ENCODE data around the gene DSCAM.

GRCh38 chr21:40505244-40505643 is 341.7 kb downstream of the DSCAM start:
- TF ChIP-seq, protein P1, sequence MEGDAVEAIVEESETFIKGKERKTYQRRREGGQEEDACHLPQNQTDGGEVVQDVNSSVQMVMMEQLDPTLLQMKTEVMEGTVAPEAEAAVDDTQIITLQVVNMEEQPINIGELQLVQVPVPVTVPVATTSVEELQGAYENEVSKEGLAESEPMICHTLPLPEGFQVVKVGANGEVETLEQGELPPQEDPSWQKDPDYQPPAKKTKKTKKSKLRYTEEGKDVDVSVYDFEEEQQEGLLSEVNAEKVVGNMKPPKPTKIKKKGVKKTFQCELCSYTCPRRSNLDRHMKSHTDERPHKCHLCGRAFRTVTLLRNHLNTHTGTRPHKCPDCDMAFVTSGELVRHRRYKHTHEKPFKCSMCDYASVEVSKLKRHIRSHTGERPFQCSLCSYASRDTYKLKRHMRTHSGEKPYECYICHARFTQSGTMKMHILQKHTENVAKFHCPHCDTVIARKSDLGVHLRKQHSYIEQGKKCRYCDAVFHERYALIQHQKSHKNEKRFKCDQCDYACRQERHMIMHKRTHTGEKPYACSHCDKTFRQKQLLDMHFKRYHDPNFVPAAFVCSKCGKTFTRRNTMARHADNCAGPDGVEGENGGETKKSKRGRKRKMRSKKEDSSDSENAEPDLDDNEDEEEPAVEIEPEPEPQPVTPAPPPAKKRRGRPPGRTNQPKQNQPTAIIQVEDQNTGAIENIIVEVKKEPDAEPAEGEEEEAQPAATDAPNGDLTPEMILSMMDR (IDR thresholded peaks at IDR 0.05; ENCODE audit: low read length): no peak
- TF ChIP-seq EZH2 (IDR thresholded peaks at IDR 0.05; ENCODE audit: borderline replicate concordance, low read length): no peak

All from OCI-LY1 (cell line).